B cell (primary cell): ENCODE results near the gene CSNK1A1. TPM values are rescaled to one million over a fixed set of nuclear protein-coding genes. Genes with fewer than 3 reads are reported as not detected.

Experiments used
- ATAC-seq: fragments of 200-7000 bp; cut with Tn5 transposase; one replicate; pipeline ENCODE4 v1.10.0; 2021; ENCODE audit warnings: low read depth, mild to moderate bottlenecking, moderate number of reproducible peaks, moderate library complexity
- CTCF ChIA-PET: fragments of 350-600 bp; sonication (Branson Sonifier 250); formaldehyde crosslinking; loops from one replicate; lab custom pipeline; 2021; ENCODE audit warnings: antibody characterized with exemption, inconsistent platforms; lab: Charles Lee
- POLR2A ChIA-PET: fragments of 350-600 bp; sonication (Branson Sonifier 250); formaldehyde crosslinking; loops from one replicate; lab custom pipeline; 2021; ENCODE audit warnings: antibody characterized with exemption; lab: Charles Lee
- DNase-seq: peaks from one replicate; pipeline ENCODE4 v3.0.0; 2013
- H2AFZ ChIP-seq: 2 replicates; pipeline ENCODE4 v1.6.1; 2012; ENCODE audit warnings: mild to moderate bottlenecking, low read depth, low read length; ENCODE audit not compliant: insufficient read depth, poor library complexity, severe bottlenecking
- H3K27ac ChIP-seq, 2 donors: 1 replicate in 1 of 2; 2 replicates in 1 of 2; pipeline ENCODE4 v1.5.1; 2012 to 2013; ENCODE audit warnings: low read length in 2 of 2, mild to moderate bottlenecking in 2 of 2, moderate library complexity in 1 of 2
- H3K27me3 ChIP-seq, 4 experiments: fragments of 200-600 bp in 1 of 4; sonication (generic) in 1 of 4; replicated peaks in 1 of 4; 1 replicate in 2 of 4; 2 replicates in 2 of 4; pipeline versions ENCODE4 v1.6.1 to v1.7.0; 2013 to 2016; ENCODE audit warnings: low read length in 3 of 4, mild to moderate bottlenecking in 2 of 4, mixed read lengths in 1 of 4, moderate library complexity in 1 of 4; ENCODE audit not compliant: insufficient read depth in 4 of 4, control insufficient read depth in 3 of 4; ENCODE audit errors: control extremely low read depth in 1 of 4
- H3K36me3 ChIP-seq, 2 experiments: replicated peaks in 1 of 2; 1 replicate in 1 of 2; 2 replicates in 1 of 2; pipeline versions ENCODE4 v1.6.1 to v1.7.1; 2013; ENCODE audit warnings: low read length in 1 of 2; ENCODE audit not compliant: insufficient read depth in 2 of 2, control insufficient read depth in 1 of 2; ENCODE audit errors: control extremely low read depth in 1 of 2, extremely low read depth in 1 of 2
- H3K4me1 ChIP-seq, 2 donors: fragments of 200-600 bp in 1 of 2; sonication (generic) in 1 of 2; 1 replicate in 1 of 2; 2 replicates in 1 of 2; pipeline versions ENCODE4 v1.5.1 to v1.6.1; 2013 to 2017; ENCODE audit warnings: low read length in 2 of 2; ENCODE audit not compliant: control insufficient read depth in 2 of 2, insufficient read depth in 2 of 2
- H3K4me2 ChIP-seq: replicated peaks from 2 replicates; pipeline ENCODE3; 2012; ENCODE audit warnings: mild to moderate bottlenecking, low read depth, low read length; ENCODE audit not compliant: poor library complexity, severe bottlenecking
- H3K4me3 ChIP-seq, 5 experiments: fragments of 200-600 bp in 1 of 5; sonication (generic) in 1 of 5; 1 replicate in 3 of 5; 2 replicates in 2 of 5; pipeline versions ENCODE4 v1.5.1 to v1.7.0; 2011 to 2016; ENCODE audit warnings: low read length in 4 of 5, mild to moderate bottlenecking in 4 of 5, low read depth in 2 of 5, control low read depth in 1 of 5, moderate library complexity in 1 of 5; ENCODE audit not compliant: insufficient read depth in 1 of 5; ENCODE audit errors: control extremely low read depth in 1 of 5, extremely low read depth in 1 of 5
- H3K79me2 ChIP-seq: fragments of 200-600 bp; sonication (generic); one replicate; pipeline ENCODE4 v1.6.0; 2016; ENCODE audit warnings: low read length; ENCODE audit not compliant: control insufficient read depth, insufficient read depth
- H3K9ac ChIP-seq: fragments of 200-600 bp; sonication (generic); 2 replicates; pipeline ENCODE4 v1.6.1; 2017; ENCODE audit warnings: mild to moderate bottlenecking, low read length, moderate library complexity
- H3K9me3 ChIP-seq, 3 donors: one replicate each; pipeline versions ENCODE4 v1.6.1 to v1.7.1; 2013; ENCODE audit warnings: low read length in 2 of 3; ENCODE audit not compliant: control insufficient read depth in 2 of 3, insufficient read depth in 1 of 3; ENCODE audit errors: control extremely low read depth in 1 of 3
- H4K20me1 ChIP-seq: 2 replicates; pipeline ENCODE4 v1.6.0; 2012; ENCODE audit warnings: mild to moderate bottlenecking, low read length; ENCODE audit not compliant: insufficient read depth, control insufficient read depth, poor library complexity, severe bottlenecking
- H3K27ac Mint-ChIP-seq: one replicate; pipeline ENCODE4 v1.8.0; 2021; ENCODE audit warnings: mixed read lengths
- H3K27me3 Mint-ChIP-seq: one replicate; pipeline ENCODE4 v1.8.0; 2021; ENCODE audit warnings: mixed read lengths
- H3K4me1 Mint-ChIP-seq: one replicate; pipeline ENCODE4 v1.8.0; 2021; ENCODE audit warnings: mixed read lengths
- H3K4me3 Mint-ChIP-seq: one replicate; pipeline ENCODE4 v1.8.0; 2021; ENCODE audit warnings: mixed read lengths
- H3K9me3 Mint-ChIP-seq: one replicate; pipeline ENCODE4 v1.8.0; 2022; ENCODE audit warnings: mixed read lengths; ENCODE audit not compliant: insufficient read depth
- CTCF ChIP-seq: fragments of 200-600 bp; IDR thresholded peaks from one replicate; pipeline ENCODE4 v1.8.0; 2022; ENCODE audit warnings: antibody characterized with exemption, mild to moderate bottlenecking
- EZH2 ChIP-seq: IDR thresholded peaks from 2 replicates; pipeline ENCODE4 v1.6.1; 2012; ENCODE audit warnings: borderline replicate concordance, low read depth, mild to moderate bottlenecking, moderate library complexity, low read length; ENCODE audit not compliant: insufficient read depth, poor library complexity, severe bottlenecking
- WGBS: methylation state at CpG from one replicate; pipeline ENCODE4 v1.1.5; 2013; ENCODE audit warnings: missing lambda C conversion rate; ENCODE audit not compliant: insufficient coverage; 5-methylcytosine and 5-hydroxymethylcytosine counted together
- intact Hi-C: fragments of 100-400 bp; cut with micrococcal nuclease; formaldehyde crosslinking; loops from one replicate; pipeline ENCODE4 v1.10.0; 2022
- polyA plus RNA-seq: library from polyadenylated mRNA; depleted of rRNA; stranded (reverse); fragments of >200 nt; gene quantifications from 2 replicates; pipeline ENCODE4 v1.2.3, GENCODE V29; 2012
- total RNA-seq, 2 donors: library from RNA; stranded (reverse); fragments of 120-200 nt in 1 of 2; gene quantifications; 1 replicate in 1 of 2; 2 replicates in 1 of 2; pipeline versions ENCODE4 v1.2.3 to v1.2.4, GENCODE V29; 2013 to 2022

CSNK1A1 gene
- total and polyA plus RNA-seq, 2 donors (not counting 1 experiment from before 2014, with no cell fraction given): 45.9 to 168 TPM

- Histone ChIP-seq H3K27me3 (no peaks in the 10 kb centered on the region), H3K4me2 (no peak overlapping the region), H3K79me2 (no peaks in the 10 kb centered on the region), H3K4me1 (no peaks in the 10 kb centered on the region), H3K36me3 (no peaks in the 10 kb centered on the region), H3K4me3 (no peak overlapping the region), H4K20me1 (no peaks in the 10 kb centered on the region), H3K9ac (no peak overlapping the region), H2AFZ (no peak overlapping the region), H3K9me3 (no peaks in the 10 kb centered on the region), H3K27ac (no peak overlapping the region)
- Mint-ChIP-seq H3K27ac (no peak overlapping the region), H3K4me1 (peaks cover 6% of the 10 kb centered on the region), H3K27me3 (no peaks in the 10 kb centered on the region), H3K4me3 (no peak overlapping the region), H3K9me3 (no peaks in the 10 kb centered on the region)
- CTCF ChIA-PET: no interaction called here
- no peak for TF ChIP-seq EZH2
- TF ChIP-seq CTCF: no peak
- POLR2A ChIA-PET: no interaction called here
- WGBS: 100% methylated on average over 1 of the region's 5 CpGs
- no peak for DNase-seq
- no peak for ATAC-seq
- intact Hi-C loops: no loop called here
Observed at GRCh38 chr5:149459891-149460290, 91.3 kb downstream of the CSNK1A1 start.

GRCh38 chr5:149457393-149457763, 93.9 kb downstream of the CSNK1A1 start:
- Histone ChIP-seq H3K9ac (no peak overlapping the region), H3K36me3 (no peaks in the 10 kb centered on the region), H3K4me1 (no peaks in the 10 kb centered on the region), H3K4me2 (no peak overlapping the region), H3K27me3 (no peaks in the 10 kb centered on the region), H3K9me3 (no peaks in the 10 kb centered on the region), H2AFZ (no peak overlapping the region), H3K27ac (no peak overlapping the region), H4K20me1 (no peaks in the 10 kb centered on the region), H3K4me3 (no peak overlapping the region), H3K79me2 (no peaks in the 10 kb centered on the region)
- ChIA-PET CTCF (no interaction called here), POLR2A (no interaction called here)
- intact Hi-C loops: no loop called here
- Mint-ChIP-seq H3K4me3 (no peak overlapping the region), H3K9me3 (no peaks in the 10 kb centered on the region), H3K27me3 (no peaks in the 10 kb centered on the region), H3K27ac (no peak overlapping the region), H3K4me1 (no peaks in the 10 kb centered on the region)
- 95% methylated on average over 5 of the region's 5 CpGs for WGBS
- TF ChIP-seq CTCF (no peak), EZH2 (no peak)
- DNase-seq (no peak), ATAC-seq (no peak)
